HG02642 (cell line): ENCODE results near the gene ABTB1.
"Not testable (repeated sequence)": the region's sequence is repeated elsewhere in the genome, so short reads cannot be mapped to it uniquely, and the experiment has no call there.

Experiments
- ATAC-seq: cut with Tn5 transposase; IDR thresholded peaks from one replicate; pipeline ENCODE4 v1.9.1; 2021; ENCODE audit warnings: mild to moderate bottlenecking; ENCODE audit not compliant: unreplicated experiment, poor library complexity

The ABTB1 gene

DNA sequence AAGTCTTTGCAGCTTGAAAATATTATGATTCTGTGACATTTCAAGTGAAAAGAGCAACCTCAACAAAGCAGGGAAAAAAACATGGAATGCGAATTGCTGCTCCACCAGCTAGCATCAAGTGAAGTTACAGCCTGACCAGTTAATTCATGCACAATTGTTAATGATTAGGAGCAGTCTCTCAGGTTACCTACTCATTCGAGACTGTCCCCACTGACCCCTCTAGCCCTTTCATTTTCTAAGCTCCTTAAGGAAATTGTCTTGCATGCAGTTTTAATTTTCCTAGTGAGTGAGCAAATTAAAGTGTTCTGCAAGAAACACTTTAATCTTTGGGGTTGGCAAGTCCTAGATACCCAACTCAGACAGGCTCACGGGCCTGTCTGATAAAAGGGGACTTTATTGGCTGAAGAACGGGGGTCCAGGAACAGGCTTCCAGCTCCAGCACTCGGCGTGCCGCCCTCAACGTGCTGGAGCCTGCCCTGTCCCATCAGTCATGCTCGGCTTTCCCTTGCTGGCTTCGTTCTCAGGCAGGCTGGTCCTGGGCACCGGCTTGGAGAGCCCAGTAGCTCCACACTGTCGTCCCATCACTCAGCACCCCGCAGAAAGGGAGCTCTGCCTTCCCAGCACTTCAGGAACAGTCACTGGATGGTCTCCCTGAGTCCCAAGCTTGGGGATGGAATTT, 25.4 kb upstream of the ABTB1 start:
- no peak for ATAC-seq

DNA sequence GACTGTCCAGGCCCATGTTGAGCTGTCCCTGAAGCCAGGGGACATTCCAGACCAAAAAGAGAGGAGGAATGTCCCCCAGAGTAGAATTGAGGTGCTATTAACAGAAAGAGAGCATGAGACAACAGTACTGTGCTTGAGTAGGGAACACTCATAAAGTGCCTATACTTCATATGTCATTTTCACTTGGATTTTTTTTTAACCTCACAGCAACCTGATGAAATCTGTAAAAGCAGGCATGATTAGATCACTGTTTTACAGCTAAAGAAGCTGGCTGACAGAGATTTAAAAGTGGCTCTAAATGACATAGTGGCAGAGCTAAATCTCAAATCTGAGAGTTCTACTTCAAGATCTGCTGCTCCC, 24.9 kb upstream of the ABTB1 start:
- no peak for ATAC-seq

DNA sequence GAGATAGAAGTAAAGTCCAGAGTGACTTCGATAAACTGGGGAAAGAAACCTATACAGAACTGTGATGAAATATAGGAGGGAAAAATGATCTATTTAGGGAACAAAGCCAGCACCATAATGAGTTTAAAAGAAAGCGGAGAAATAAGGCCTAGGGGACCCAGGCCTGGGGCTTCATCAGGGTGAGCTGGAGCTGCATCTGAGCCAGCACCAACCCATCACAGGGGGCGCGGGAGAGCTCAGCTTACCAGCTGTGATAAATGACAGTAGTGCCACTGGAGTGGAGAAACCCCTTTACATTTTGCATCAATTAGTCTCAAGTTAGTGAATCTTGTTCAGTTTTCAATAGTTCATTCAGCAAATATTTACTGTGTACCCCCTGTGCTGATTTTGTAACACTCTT, 22.5 kb upstream of the ABTB1 start:
- ATAC-seq = no peak

DNA sequence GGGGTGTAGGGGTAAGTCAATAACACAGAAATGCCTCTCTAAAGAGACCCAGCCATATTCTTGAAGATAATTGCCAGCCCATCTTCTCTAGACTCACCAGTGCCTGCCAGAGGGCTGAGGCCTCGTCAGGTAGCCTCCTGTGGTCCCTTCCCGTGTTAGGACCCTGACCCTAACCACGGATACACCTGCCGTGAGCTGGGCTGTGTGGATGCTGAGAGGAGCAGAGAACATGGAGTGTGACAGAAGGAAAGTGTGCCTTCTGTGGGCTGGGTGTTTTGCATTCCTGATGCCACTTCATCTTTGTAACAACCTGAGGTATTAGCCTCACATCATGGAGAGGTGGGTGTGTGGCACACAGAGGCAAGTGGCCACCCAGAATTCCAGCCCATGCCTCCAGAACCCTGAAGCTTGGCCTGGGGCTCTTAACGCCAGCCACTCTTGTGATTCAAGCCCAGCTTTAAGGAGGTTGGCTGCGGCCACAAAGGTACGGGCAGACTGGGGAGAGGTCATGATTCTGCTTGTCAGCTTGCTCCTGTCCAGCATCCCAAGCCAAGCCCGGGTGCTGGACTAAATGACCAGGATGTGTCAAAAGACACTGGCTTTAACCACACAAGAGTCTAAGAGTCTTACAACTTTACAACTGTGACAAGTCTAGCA, 21.1 kb upstream of the ABTB1 start:
- no peak for ATAC-seq

DNA sequence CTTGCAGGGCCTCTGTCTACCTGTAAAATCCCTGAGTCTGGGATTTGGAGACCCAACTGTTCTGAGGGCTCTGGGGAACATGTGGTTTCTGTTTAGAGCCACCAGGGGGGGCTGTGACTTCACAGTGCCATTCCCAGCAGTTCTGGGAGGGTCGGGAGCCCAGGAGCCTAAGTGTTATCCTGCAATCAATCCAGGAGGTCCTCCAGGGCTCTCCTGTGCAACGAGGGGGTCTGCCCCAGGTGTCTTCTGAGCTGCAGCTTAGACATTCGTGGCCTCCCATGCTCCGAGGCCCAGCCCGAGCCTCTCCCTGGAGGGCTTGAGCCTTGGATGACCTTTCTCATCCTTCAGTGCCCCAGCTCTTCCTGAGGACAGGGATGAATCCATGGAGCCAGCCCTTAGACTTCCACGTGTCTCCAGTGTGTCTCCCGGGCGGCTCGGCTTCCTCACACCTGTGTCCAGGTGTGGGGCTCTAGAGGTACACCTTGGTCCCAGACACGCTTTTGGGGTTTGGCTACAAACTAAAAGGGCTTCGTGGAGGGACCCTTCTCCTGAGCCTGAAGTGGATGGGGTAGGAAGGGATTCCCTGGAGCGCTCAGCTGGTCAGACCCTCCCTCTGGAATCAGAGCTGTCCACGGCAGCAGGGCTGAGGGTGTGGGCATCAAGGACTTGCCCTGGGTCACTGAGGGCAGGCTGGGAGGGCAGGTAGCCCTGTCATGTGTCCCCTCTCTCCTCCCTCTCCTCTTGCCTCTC, 20.3 kb upstream of the ABTB1 start:
- ATAC-seq = no peak

DNA sequence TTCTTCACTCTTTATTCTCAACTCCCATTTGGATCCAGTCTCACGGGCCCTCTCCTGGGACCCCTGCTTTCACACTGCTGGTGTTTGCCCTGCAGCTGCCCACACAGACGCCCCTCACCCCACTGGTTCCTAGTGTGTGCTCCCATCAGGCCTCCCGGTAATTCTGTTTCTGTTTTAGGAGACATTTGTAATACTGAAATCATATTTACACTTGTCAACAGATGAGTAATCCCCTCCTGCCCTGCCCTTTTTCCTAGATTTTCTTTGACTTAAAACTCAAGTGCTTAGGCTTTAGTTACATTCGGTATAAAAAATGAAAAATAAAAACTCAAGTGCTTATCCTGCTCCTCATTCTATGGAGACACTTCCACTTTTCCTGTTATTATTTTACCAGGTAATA, 18.4 kb upstream of the ABTB1 start:
- ATAC-seq = no peak

DNA sequence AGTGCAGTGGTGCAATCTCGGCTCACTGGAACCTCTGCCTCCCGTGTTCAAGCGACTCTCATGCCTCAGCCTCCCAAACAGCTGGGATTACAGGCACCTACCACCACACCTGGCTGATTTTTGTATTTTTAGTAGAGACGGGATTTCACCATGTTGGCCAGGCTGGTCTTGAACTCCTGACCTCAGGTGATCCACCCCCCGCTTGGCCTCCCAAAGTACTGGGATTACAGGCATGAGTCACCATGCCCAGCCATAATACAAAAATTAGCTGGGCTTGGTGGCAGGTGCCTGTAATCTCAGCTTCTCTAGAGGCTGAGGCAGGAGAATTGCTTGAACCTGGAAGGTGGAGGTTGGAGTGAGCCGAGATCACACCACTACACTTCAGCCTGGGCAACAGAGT, 17.8 kb upstream of the ABTB1 start:
- not testable (repeated sequence) for ATAC-seq

DNA sequence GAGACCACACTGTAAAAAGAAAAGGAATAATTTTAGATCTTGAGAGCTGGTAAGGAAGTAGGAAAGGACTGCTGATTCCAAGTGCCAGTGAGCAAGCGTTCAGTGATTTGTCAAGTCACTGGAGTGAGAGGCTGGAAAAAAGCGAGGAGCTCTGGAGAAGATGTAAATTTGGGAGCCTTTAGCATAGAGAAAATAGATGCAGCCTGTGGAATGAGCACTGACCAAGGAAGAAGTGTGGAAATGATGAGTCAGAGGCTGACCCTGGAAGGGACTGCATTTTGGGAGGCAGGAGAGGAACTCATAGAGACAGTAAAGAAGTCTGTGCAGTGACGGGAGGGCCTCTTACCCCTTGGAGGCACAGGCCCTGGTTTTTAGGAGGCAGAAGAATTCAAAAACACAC, 17.1 kb upstream of the ABTB1 start:
- no peak for ATAC-seq

DNA sequence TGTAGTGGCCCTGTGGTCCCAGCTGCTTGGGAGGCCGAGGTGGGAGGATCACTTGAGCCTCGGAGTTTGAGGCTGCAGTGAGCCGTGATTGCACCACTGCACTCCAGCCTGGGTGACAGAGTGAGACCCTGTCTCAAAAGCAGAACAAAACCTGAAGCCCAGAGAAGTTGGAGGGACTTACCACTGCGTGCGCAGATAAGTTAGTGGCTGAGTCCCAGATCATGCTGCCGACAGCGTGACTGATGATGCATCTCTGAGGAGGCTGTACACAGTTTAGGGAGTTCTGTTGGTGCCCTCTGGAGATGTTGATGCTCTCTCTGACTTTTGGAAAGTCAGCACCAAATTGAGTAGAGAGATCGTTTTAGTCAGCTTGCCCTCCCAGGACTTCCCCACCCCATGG, 15.8 kb upstream of the ABTB1 start:
- ATAC-seq = no peak

DNA sequence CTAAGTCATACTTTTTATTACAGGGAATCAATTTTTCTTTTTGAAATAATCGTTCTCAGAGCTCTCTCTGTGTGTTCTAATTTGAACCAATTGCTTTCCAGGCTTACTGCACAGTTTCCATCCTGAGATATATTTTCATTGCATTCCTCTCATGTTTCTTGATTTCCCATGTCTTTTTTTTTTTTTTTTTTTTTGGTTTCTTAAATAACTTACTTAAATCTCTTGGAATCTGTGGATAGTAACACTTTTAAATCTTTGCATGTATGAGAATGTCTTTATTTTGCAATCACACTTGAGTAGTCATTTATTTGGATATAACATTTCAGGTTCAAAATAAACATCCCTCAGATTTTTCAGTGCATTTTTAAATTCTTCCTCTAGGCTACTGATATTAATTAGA, 14.5 kb upstream of the ABTB1 start:
- no peak for ATAC-seq

DNA sequence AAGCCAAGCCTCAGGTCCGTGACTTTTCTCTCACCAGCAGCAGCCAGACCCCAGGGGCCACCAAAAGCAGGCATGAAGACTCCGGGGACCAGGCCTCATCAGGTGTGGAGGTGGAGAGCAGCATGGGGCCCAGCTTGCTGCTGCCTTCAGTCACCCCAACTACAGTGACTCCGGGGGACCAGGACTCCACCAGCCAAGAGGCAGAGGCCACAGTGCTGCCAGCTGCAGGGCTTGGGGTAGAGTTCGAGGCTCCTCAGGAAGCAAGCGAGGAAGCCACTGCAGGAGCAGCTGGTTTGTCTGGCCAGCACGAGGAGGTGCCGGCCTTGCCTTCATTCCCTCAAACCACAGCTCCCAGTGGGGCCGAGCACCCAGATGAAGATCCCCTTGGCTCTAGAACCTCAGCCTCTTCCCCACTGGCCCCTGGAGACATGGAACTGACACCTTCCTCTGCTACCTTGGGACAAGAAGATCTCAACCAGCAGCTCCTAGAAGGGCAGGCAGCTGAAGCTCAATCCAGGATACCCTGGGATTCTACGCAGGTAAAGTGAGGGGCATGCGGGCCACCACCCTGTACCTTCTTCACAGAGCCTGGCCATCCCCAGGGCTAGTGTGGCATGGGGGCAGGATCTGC, 12.0 kb upstream of the ABTB1 start:
- no peak for ATAC-seq

DNA sequence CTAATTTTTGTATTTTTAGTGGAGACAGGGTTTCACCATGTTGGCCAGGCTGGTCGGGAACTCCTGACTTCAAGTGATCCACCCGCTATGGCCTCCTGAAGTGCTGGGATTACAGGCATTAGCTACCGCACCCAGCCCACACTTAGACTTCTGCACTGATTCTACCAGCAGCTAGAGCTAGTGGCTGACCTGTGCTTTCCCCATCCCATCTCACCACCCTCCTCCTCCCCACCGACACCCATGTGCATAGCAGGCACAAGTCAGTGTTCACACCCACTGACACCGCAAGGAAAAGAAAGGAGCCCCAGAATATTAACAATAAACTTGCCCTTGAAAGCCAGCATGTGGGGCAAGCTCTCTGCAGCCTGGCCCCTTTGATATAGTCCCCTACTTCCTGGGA, 11.2 kb upstream of the ABTB1 start:
- no peak for ATAC-seq

DNA sequence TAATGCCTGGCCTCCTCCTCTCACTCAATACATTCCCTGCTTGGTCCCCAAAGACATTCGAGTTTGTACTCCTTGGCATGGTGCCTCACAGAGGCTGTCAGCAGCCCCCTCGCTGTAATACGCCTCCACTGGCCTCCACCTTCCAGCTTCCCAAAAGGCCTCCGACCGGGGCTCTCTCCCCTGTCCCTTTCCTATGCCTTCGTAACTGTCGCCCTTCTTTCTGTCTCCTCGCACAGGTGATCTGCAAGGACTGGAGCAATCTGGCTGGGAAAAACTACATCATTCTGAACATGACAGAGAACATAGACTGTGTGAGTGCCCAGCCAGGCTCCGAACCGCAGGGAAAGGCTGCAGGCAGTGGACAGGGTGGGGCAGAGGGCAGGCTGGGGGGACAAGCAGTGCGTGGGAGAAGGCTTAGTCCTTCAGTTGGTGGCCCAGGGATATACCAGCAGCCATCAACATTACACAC, 10.7 kb upstream of the ABTB1 start:
- no peak for ATAC-seq

DNA sequence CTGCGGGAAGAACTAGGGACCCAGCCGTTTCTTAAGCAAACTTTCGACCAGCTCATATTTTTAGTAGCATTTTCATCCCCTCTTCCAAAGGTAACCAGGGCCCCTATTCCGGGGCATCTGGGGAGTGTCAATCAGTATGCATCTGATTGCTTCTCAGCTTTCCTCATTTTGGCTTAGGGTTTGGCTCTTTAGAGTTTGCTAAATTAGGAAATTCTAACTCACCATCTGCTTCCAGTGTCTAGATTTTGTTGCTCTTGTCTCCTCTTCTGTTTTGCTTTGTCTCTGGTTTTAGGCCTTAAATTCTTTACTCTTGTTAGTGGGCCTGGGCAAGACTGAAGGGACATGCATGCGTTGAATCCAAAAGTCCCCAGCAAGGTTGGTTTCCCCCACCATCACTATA, 9.6 kb upstream of the ABTB1 start:
- no peak for ATAC-seq

DNA sequence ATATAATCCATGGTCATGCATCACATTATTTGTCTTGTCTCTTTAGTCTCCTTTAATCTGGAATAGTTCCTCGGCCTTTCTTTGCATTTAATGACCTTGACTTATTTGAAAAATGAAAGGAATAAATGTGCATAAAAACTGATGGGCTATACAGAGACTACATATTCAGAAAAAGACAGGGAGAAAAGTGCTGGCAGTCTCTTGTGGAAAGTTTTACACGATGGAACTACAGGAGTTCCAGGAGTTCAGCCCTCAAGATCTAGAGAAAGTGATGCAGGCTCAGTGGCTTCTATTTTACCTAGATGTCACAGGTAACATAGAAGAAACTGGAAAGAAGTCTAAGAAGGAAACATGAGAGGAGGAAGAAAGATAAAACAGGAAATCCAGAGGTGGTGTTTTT, 7.6 kb upstream of the ABTB1 start:
- no peak for ATAC-seq

DNA sequence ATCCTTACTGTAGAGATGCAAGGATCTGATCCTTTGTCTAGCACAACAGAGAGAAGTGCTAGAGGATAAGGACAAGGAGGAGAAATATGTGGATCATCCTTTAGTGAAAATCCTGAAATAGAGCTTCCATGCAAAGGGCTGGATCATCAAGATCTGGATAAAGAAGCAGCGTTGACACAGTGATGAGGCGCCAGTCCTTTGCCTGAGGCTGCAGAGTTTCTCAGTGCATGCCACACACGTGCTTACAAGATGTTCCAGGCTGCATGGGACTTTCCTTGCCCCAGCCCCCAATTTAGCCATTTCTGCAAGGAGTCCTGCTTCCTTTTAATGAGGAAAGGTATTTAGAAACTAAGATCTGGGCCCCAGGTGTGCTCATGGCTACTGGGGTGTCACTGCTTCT, 7.2 kb upstream of the ABTB1 start:
- no peak for ATAC-seq

DNA sequence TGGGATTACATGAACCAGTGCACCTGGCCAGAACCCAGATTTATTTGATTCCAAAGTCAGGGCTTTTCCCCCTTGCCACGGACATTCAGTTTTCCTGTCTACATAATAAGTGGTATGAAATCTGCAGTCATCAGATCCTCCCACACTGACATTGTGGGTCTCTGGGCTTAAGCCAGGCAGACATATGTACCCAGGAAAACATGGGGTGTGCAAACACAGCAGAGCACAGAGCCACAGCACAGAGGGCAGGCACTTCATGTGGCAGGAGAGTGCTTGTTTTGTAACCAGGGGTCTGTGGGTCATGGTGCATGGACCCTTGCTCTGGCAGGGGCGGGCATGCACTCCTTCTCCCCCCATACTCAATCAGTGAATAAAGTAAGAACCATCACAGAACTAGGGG, 6.1 kb upstream of the ABTB1 start:
- ATAC-seq = no peak

DNA sequence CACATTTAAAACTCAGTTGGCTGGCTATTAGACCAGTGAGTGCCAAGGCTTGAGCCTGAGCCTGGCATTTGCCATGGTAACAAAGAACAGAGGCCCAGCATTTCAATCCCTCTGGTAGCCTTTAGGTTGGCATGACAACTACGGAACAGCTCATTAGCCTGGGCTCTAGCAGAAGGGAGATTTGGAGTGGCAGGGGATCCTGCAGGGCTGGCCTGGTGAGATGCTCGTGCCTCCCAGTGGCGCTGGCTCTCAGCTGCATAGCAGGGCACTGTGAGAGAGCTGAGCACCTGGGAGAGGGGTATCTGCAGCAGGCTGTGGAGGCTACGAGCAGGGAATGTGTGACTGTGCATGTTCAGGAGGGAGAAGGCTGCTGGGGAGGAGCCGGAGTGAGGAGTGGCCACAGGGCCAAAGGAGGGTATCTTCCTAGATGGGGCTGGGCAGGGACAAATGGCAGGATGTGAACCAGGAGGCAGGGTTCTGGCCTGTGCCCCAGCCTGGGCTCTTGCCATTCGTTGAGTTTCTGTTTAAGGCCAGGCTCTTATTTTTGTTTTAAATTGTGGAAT, 5.6 kb upstream of the ABTB1 start:
- no peak for ATAC-seq

DNA sequence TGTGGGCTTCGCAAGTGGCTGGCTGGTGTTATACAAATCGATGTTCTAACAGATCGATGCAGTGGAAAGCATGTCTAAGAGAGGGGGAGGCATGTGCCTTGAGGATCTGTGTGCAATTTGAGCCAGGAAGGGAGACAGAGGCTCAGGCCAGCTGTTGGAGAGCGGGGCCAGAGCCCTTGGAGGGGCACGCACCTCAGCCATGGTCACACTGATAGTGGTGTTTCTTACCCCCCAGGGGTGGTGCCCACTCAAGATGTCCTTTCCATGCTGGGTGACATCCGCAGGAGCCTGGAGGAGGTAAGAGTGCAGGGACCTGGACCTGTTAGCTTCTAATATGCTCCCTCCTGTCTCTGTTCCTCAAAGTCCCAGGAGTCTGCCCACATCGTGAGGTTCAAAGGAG, 3.8 kb upstream of the ABTB1 start:
- no peak for ATAC-seq

DNA sequence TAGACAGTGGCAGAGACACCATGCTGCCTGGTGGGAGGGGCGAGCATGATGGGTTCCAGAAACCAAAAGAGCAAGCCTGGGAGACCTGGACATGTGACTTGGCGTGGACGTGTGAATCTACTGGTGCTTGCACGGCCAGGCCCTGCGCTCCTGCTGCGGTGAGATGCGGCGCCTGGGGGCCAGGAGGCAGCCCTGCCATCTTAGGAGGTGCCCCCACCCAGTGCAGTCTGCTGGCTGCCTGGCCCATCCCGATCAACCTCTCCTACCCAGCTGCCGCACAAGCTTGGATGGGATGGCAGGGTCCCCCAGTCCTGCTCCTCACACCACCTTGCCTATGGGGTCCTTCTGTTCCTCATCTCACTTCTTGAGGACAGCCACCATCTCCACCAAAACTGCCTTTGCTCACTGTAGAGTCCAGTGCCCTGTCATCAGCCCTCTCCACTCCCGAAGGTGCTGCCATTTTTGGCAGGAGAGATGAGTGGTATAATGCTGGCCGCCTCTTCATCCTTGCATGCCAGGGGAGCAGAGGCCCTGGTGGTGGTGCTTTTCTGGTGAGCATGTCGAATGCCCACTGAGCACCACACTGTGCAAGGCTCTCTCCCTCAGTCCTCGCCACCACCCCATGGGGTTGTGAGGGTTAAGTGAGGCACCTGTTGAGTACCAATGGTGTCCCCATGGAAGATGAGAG, 3.1 kb upstream of the ABTB1 start:
- no peak for ATAC-seq

DNA sequence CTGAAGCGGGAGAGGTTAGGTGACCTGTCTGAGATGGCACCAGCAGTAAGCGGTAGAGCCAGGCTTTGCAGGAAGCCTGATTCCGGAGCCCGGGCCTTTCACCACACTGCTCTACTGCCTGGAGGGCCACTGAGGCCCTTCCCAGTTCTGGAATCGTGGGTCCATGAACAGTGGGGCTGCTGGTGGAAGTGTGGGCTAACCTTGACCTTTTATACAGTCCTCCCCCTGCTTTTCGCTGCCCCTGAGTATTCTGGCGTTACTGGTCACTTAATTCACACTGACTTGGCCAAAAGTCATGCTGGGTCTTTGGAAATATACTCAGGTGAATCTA, 2.6 kb upstream of the ABTB1 start:
- ATAC-seq = no peak
